ENCODE results near the gene MCM9.

Gene MCM9

DNA sequence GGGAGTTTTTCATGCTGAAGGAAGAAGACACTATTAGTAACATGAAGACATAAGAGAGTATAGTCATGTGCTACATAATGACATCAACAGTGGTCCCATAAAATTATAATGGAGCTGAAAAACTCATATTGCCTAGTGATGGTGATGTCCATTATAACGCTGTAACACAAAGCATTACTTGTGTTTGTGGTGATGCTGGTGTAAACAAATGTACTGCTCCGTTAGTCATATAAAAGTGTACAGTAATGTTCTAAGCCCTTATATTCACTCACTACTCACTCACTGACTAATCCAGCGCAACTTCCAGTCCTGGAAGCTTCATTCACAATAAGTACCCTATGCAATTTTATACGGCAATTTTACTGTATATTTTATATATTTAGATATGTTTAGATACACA lies 67.8 kb downstream of the MCM9 start:
- ATAC-seq (replicated peaks; ENCODE audit: extremely low read depth, poor library complexity, severe bottlenecking) (no peak), DNase-seq (ENCODE audit: low spot score in 2 of 2) (no peak)
- no peaks in the 10 kb centered on the region for H3K27me3 Mint-ChIP-seq
- H3K9me3 Mint-ChIP-seq = no peaks in the 10 kb centered on the region
- H3K4me3 Mint-ChIP-seq = no peak overlapping the region
- H3K36me3 Mint-ChIP-seq (ENCODE audit: insufficient read depth) = peaks cover 8% of the 10 kb centered on the region
- H3K4me1 Mint-ChIP-seq = peaks cover 59% of the 10 kb centered on the region
- no peak overlapping the region for H3K27ac Mint-ChIP-seq (ENCODE audit: low read depth)

DNA sequence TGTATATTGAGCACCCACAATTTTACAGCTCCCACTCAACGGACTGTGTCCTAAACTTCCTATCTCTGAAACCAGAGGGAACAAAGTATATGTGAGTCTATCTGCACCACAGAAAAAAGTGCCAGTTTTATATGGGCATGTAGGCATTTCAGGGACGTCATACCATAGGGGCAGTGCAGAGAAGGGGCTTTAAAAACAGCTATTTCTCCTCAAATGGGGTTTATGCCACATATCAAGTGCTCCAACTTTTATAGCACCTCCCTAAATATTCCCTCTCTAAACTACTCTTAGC lies 69.9 kb downstream of the MCM9 start:
- no peak for ATAC-seq (replicated peaks; ENCODE audit: extremely low read depth, poor library complexity, severe bottlenecking)
- Mint-ChIP-seq H3K4me1 (peaks cover 62% of the 10 kb centered on the region), H3K36me3 (ENCODE audit: insufficient read depth) (peaks cover 7% of the 10 kb centered on the region), H3K4me3 (peak overlapping the region; percentile 51), H3K27me3 (no peaks in the 10 kb centered on the region), H3K9me3 (no peaks in the 10 kb centered on the region), H3K27ac (ENCODE audit: low read depth) (no peak overlapping the region)
- no peak for DNase-seq (ENCODE audit: low spot score in 2 of 2)

- Mint-ChIP-seq H3K9me3 (no peaks in the 10 kb centered on the region), H3K36me3 (ENCODE audit: insufficient read depth) (peaks cover 6% of the 10 kb centered on the region), H3K27me3 (no peaks in the 10 kb centered on the region), H3K4me1 (peaks cover 62% of the 10 kb centered on the region), H3K4me3 (peak overlapping the region; percentile 51), H3K27ac (ENCODE audit: low read depth) (no peak overlapping the region)
- DNase-seq (ENCODE audit: low spot score in 2 of 2) = no peak
- no peak for ATAC-seq (replicated peaks; ENCODE audit: extremely low read depth, poor library complexity, severe bottlenecking)
Measured at GRCh38 chr6:118864341-118865099, 70.4 kb downstream of the MCM9 start.

DNA sequence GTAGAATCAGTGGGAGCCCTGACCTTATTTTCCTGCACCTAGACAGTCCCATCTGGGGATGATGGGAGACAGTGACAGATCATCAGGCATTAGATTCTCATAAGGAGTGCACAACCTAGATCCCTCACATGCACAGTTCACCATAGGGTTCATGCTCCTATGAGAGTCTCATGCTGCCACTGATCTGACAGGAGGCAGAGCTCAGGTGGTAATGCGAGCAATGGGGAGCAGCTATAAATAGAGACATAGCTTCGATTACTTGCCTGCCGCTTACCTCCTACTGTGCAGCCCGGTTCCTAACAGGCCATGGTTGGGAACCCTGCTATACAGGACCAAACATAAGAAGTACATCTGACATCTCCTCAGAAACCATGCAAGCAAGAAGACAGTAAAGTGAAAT lies 72.5 kb downstream of the MCM9 start:
- H3K4me1 Mint-ChIP-seq = peaks cover 75% of the 10 kb centered on the region
- H3K27me3 Mint-ChIP-seq = no peaks in the 10 kb centered on the region
- DNase-seq (ENCODE audit: low spot score in 2 of 2) = no peak
- H3K9me3 Mint-ChIP-seq = no peaks in the 10 kb centered on the region
- H3K36me3 Mint-ChIP-seq (ENCODE audit: insufficient read depth) = peaks cover 6% of the 10 kb centered on the region
- H3K27ac Mint-ChIP-seq (ENCODE audit: low read depth) = no peak overlapping the region
- no peak for ATAC-seq (replicated peaks; ENCODE audit: extremely low read depth, poor library complexity, severe bottlenecking)
- H3K4me3 Mint-ChIP-seq = no peak overlapping the region

DNA sequence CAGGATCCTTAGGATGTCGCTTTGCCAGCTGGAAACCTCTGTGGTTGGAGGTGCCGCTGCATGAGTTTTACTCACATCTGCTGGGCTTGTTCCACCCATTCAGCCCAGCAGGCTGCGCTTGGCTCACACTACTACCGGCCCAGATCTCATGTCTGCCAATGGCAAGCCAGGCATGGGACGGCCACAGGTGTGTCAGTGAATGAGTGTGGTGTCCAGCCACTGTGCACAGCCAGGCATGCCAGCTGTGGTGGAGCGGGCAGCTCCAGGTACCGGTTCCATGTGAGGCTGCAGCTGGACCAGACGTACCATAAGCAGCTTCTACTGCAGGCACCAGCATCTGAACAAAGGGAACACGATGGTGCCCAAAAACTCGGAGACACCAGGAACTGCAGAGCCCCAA lies 74.1 kb downstream of the MCM9 start:
- H3K27ac Mint-ChIP-seq (ENCODE audit: low read depth) = no peak overlapping the region
- H3K9me3 Mint-ChIP-seq = no peaks in the 10 kb centered on the region
- H3K4me3 Mint-ChIP-seq = no peak overlapping the region
- peaks cover 71% of the 10 kb centered on the region for H3K4me1 Mint-ChIP-seq
- no peak for DNase-seq (ENCODE audit: low spot score in 2 of 2)
- peaks cover 6% of the 10 kb centered on the region for H3K36me3 Mint-ChIP-seq (ENCODE audit: insufficient read depth)
- no peak for ATAC-seq (replicated peaks; ENCODE audit: extremely low read depth, poor library complexity, severe bottlenecking)
- no peaks in the 10 kb centered on the region for H3K27me3 Mint-ChIP-seq

DNA sequence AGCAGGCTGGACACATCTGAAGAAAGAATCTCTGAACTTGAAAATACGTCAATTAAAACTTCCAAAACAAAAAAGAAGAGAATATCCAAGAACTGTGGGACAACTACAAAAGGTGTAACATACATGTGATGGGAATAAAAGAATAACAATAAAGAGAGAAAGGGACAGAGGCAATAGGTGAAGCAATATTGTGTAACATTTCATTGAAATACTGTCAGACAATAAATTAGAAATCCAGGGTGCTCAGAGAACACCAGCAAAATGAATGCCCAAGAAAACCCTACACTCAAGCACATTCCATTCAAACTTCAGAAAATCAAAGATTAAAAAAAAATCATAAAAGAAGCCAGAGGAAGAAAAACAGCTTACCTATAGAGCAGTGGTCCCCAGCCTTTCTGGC lies 74.6 kb downstream of the MCM9 start:
- Mint-ChIP-seq H3K36me3 (ENCODE audit: insufficient read depth) (peaks cover 6% of the 10 kb centered on the region), H3K9me3 (no peaks in the 10 kb centered on the region), H3K27ac (ENCODE audit: low read depth) (no peak overlapping the region), H3K27me3 (no peaks in the 10 kb centered on the region), H3K4me1 (peaks cover 66% of the 10 kb centered on the region), H3K4me3 (no peak overlapping the region)
- ATAC-seq (replicated peaks; ENCODE audit: extremely low read depth, poor library complexity, severe bottlenecking) (no peak), DNase-seq (ENCODE audit: low spot score in 2 of 2) (no peak)

DNA sequence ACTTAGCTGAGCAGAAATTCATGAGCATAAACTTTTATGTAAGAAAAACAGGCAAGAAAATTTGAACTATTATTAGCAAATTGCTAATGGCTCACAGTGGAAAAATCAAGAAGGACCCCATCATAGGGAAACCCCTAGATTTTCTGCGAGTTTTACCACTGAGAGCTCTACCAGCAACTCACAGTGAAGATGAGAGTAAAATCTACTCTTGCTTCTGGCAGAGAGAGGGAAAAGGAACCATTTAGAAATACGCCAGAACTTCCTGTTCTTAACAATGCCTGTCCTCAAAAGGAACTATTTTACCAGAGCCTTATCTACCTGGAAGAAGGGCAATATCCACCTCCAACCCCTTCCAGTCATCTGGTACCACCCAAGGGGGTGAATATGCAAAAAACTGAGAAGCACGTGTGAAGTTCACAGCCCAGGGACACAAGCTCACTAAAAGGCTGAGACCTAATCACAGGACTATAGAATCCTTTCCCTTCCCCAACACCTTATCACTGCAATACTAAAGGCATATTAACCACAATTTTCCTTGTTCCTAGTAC lies 75.4 kb downstream of the MCM9 start:
- H3K27me3 Mint-ChIP-seq = no peaks in the 10 kb centered on the region
- H3K9me3 Mint-ChIP-seq = no peaks in the 10 kb centered on the region
- H3K4me1 Mint-ChIP-seq = peaks cover 58% of the 10 kb centered on the region

DNA sequence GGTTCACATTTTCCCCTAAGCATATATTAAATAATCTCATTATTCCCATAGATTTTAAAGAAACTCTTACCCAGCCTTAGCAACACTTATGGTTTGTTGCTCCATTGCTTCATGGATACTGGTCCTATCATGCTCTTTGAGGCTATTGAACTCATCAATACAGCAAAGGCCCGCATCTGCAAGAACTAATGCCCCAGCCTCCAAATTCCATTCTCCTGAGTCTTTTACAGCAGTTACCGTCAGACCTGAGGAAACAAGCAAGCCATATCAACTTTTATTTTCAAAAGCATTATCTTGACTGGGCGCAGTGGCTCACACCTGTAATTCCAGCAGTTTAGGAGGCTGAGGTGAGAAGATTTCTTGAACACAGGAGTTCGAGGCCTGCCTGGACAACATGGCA lies 78.7 kb downstream of the MCM9 start:
- Mint-ChIP-seq H3K27me3 (no peaks in the 10 kb centered on the region), H3K4me3 (no peak overlapping the region), H3K4me1 (peaks cover 35% of the 10 kb centered on the region), H3K36me3 (ENCODE audit: insufficient read depth) (peaks cover 2% of the 10 kb centered on the region), H3K27ac (ENCODE audit: low read depth) (peak overlapping the region; percentile 30), H3K9me3 (no peaks in the 10 kb centered on the region)
- ATAC-seq (replicated peaks; ENCODE audit: extremely low read depth, poor library complexity, severe bottlenecking) (no peak), DNase-seq (ENCODE audit: low spot score in 2 of 2) (no peak)

More for the DNA sequence above, 75.4 kb downstream of the MCM9 start:
- DNase-seq (ENCODE audit: low spot score in 2 of 2) (no peak), ATAC-seq (replicated peaks; ENCODE audit: extremely low read depth, poor library complexity, severe bottlenecking) (no peak)
- H3K27ac Mint-ChIP-seq (ENCODE audit: low read depth) = no peak overlapping the region
- H3K4me3 Mint-ChIP-seq = no peak overlapping the region
- H3K36me3 Mint-ChIP-seq (ENCODE audit: insufficient read depth) = peaks cover 6% of the 10 kb centered on the region

GRCh38 chr6:118853408-118853807 lies 81.6 kb downstream of the MCM9 start:
- Mint-ChIP-seq H3K4me1 (peaks cover 16% of the 10 kb centered on the region), H3K36me3 (ENCODE audit: insufficient read depth) (no peaks in the 10 kb centered on the region), H3K27me3 (no peaks in the 10 kb centered on the region), H3K9me3 (no peaks in the 10 kb centered on the region), H3K27ac (ENCODE audit: low read depth) (no peak overlapping the region), H3K4me3 (no peak overlapping the region)
- ATAC-seq (replicated peaks; ENCODE audit: extremely low read depth, poor library complexity, severe bottlenecking) (no peak), DNase-seq (ENCODE audit: low spot score in 2 of 2) (no peak)

- Mint-ChIP-seq H3K27ac (ENCODE audit: low read depth) (peak overlapping the region; percentile 20), H3K36me3 (ENCODE audit: insufficient read depth) (peaks cover 7% of the 10 kb centered on the region), H3K27me3 (no peaks in the 10 kb centered on the region), H3K4me3 (peak overlapping the region; percentile 2), H3K4me1 (peaks cover 42% of the 10 kb centered on the region), H3K9me3 (no peaks in the 10 kb centered on the region)
- ATAC-seq (replicated peaks; ENCODE audit: extremely low read depth, poor library complexity, severe bottlenecking) = peak; percentile 54
- DNase-seq (ENCODE audit: low spot score in 2 of 2) = no peak
Measured at GRCh38 chr6:118844915-118845314, 90.0 kb downstream of the MCM9 start.

GRCh38 chr6:118843685-118844390 lies 91.1 kb downstream of the MCM9 start:
- no peak for ATAC-seq (replicated peaks; ENCODE audit: extremely low read depth, poor library complexity, severe bottlenecking)
- Mint-ChIP-seq H3K27ac (ENCODE audit: low read depth) (no peak overlapping the region), H3K4me3 (no peak overlapping the region), H3K4me1 (peaks cover 42% of the 10 kb centered on the region), H3K36me3 (ENCODE audit: insufficient read depth) (peaks cover 7% of the 10 kb centered on the region), H3K27me3 (no peaks in the 10 kb centered on the region), H3K9me3 (no peaks in the 10 kb centered on the region)
- DNase-seq (ENCODE audit: low spot score in 2 of 2) = no peak

DNA sequence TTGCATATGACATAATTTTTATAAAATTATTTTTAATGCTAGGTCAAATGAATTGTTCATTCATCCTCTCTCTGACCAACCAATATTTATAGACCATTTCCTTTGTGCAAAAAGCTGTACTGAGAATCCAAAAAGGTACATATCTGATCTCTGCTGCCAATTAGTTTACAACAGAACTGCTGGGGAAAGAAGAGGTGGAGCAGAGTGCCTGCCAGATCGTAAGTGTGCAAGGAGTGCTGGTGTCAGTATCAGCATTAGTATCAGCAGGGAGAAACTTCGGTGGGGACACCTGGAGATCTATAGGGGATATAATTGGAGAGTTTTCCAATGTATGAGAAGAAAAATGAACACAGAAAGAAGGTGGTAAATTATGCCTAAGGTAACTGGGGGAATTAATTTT lies 104.3 kb downstream of the MCM9 start:
- Mint-ChIP-seq H3K9me3 (no peaks in the 10 kb centered on the region), H3K4me1 (peaks cover 12% of the 10 kb centered on the region), H3K4me3 (no peak overlapping the region), H3K27me3 (no peaks in the 10 kb centered on the region), H3K36me3 (ENCODE audit: insufficient read depth) (peaks cover 4% of the 10 kb centered on the region), H3K27ac (ENCODE audit: low read depth) (no peak overlapping the region)
- ATAC-seq (replicated peaks; ENCODE audit: extremely low read depth, poor library complexity, severe bottlenecking) = no peak
- DNase-seq (ENCODE audit: low spot score in 2 of 2) = no peak

- H3K36me3 Mint-ChIP-seq (ENCODE audit: insufficient read depth) = peaks cover 7% of the 10 kb centered on the region
- H3K9me3 Mint-ChIP-seq = no peaks in the 10 kb centered on the region
- H3K27ac Mint-ChIP-seq (ENCODE audit: low read depth) = peak overlapping the region; percentile 54
- peaks cover 5% of the 10 kb centered on the region for H3K4me1 Mint-ChIP-seq
- no peaks in the 10 kb centered on the region for H3K27me3 Mint-ChIP-seq
- no peak for ATAC-seq (replicated peaks; ENCODE audit: extremely low read depth, poor library complexity, severe bottlenecking)
- DNase-seq (ENCODE audit: low spot score in 2 of 2) = no peak
- no peak overlapping the region for H3K4me3 Mint-ChIP-seq
Measured at GRCh38 chr6:118829817-118830478, 105.0 kb downstream of the MCM9 start.
